ENCODE results near the gene HEXIM1.
A peak's percentile ranks its signal among the peaks of the same experiment; 100 is the strongest.

HEXIM1 gene

GRCh38 chr17:45148183-45149036, at the start of gene HEXIM1:
Gene HEXIM1 (plus strand): TSS chr17:45148475. CDS start chr17:45149191, 716 bp downstream.
- peak; percentile 98 for FAIRE-seq
- DNase-seq (ENCODE audit: insufficient read length, low spot score), result peak; percentile 86

- peak; percentile 91 for DNase-seq (ENCODE audit: insufficient read length, low spot score)
- peak; percentile 52 for FAIRE-seq
Observed at GRCh38 chr17:45098869-45099616, 49.2 kb upstream of the HEXIM1 start.

- no peak for FAIRE-seq
Observed at GRCh38 chr17:45101546-45101882, 46.8 kb upstream of the HEXIM1 start.

DNA sequence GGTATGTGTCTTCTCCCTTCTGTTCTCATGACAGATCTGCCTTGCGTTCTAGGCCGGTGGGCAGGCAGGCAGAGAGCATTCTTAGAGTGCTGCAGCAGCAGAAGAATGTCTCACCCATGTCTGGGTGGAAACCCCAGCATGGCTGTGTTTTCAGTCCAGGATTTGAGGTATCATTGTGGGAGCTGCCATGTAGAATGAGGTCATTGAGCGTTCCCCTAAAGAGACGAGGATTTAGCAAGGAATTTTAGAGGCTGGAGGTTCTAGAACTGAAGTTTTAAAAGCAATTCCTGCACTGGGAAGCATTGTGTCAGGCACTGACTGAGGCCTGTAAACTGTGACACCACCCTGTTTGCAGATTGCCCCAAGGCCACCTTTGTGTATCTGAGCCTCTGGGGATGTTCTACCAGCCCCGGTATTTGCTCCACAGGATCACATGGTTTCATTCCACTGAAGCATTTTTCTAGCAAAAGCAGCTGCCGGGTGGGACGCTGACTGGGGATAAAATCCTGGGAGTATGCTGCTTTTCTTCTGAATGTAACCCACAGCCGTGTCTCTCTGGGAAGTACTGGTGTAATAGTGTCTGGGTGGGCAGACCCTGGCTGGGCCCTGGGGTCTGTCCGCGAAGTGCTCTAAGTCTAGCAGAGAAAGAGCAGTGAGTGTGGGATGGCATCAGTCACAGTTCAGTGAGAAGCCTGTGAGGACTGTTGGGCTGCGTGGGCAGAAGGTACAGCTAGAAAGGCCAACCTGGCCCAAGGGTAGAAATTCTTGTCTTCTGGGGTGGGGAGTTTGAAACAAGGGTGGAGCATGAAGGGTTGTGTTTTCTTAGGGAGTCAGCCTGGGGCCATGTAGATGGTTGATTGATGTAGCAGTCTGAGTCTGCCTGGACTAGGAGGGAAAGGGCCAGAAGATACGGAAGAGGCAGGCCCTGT, 46.1 kb upstream of the HEXIM1 start:
- no peak for FAIRE-seq
- DNase-seq (ENCODE audit: insufficient read length, low spot score), result no peak

More at GRCh38 chr17:45101546-45101882, 46.8 kb upstream of the HEXIM1 start:
- DNase-seq (ENCODE audit: insufficient read length, low spot score), result no peak

- FAIRE-seq (no peak), DNase-seq (ENCODE audit: insufficient read length, low spot score) (no peak)
Observed at GRCh38 chr17:45102856-45103255, 45.4 kb upstream of the HEXIM1 start.

DNA sequence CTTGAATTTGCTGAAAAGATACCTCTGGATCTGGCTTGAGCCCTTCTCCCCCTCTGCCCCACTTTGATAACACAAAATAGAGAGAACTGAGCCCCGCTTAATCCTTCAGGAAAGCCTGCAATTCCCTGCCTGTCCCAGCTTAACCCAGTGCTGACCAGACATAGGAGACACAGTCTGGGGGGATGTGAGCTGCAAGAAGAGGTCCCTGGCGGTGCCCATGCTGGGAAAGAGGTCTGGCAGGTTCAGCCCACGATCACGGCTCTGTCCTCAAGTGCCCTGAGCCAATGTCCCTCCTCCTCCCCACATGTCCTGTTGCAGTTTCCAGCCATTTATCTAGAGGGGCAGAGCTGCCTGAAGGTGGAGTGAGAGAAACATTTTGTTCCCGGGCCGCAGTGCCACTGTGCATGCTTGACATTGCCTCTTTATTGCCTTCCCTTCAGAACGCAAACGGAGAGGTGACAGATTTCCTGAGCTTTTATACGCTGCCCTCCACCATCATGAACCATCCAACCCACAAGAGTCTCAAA, 44.9 kb upstream of the HEXIM1 start:
- no peak for DNase-seq (ENCODE audit: insufficient read length, low spot score)
- no peak for FAIRE-seq

- no peak for FAIRE-seq
- DNase-seq (ENCODE audit: insufficient read length, low spot score), result no peak
Observed at GRCh38 chr17:45104029-45104428, 44.2 kb upstream of the HEXIM1 start.

- no peak for FAIRE-seq
- no peak for DNase-seq (ENCODE audit: insufficient read length, low spot score)
Observed at GRCh38 chr17:45104497-45104896, 43.8 kb upstream of the HEXIM1 start.

- FAIRE-seq (no peak), DNase-seq (ENCODE audit: insufficient read length, low spot score) (no peak)
Observed at GRCh38 chr17:45104907-45105624, 43.2 kb upstream of the HEXIM1 start.

DNA sequence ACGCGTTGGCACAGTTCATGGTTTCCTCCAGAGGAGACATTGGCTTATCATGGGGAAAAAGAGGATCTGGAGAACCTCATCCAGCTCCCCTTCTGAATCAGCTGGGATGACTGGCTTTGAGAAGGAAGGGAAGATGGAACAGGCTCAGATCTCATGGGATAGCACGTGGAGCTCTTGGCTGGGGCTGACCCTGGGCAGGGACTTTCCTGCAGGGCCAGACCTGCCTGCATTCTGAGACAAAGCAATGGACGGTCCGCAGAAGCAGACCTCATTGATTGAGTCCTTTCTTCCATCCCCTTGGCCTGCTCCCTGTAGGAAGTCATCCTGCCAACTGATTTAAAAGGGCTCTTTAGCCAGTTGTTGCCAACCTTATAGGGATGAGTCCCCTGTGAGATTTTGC, 42.2 kb upstream of the HEXIM1 start:
- FAIRE-seq, result no peak
- no peak for DNase-seq (ENCODE audit: insufficient read length, low spot score)

DNA sequence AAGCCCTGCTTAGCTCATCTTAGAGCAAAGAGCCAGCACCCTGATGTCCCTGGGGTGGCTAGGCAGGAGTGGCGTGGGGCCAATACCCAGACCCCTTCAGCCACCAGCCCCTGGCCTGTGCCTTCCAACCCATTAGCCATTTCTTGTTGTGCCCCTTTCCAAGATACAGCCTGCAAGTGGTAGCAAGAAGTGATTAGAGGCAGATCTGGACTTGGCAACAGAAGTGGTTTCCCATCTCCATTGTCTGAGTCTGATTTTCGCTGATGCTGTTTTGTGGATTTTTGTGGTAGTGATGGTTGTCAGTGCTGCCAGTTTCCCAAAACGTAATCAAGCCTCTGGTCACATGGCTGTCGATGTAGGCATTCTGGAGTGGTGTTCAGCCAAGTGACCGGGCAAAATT, 41.7 kb upstream of the HEXIM1 start:
- no peak for DNase-seq (ENCODE audit: insufficient read length, low spot score)
- FAIRE-seq, result no peak

DNA sequence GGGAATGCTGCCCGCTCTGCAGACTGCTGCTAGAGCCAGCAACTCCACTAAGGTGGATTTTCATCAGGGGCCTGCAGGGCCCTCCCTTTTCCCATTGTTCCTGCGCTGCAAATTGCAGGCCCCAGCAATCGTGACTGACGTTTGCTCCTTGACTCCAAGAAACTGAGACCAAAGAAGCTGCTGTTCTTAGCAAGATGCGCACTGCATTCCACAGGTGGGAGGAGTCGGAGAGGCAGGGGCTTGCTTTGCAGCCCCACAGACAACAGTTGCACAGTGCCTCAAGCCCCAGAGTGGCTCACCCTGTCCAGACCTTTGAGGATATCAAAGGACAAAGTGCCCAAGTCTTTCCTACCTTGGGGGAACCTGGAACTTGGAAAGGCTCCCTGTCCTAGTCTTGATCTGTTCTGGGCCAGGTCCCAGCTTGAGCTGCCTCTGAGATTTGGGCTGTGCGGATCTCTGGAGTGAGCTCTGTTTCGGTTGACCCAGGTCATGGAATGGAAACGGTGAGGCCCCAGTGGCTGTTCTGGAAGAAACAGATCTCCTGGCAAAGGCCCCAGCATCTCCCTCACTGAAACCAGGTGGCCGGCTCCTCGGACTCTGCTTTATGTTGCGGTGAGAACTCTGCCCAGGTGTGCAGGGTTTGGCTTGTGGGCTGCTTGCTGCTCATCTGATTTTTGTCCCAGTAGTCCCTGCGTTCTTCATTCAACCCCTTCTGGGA, 40.8 kb upstream of the HEXIM1 start:
- DNase-seq (ENCODE audit: insufficient read length, low spot score), result no peak
- no peak for FAIRE-seq

- no peak for DNase-seq (ENCODE audit: insufficient read length, low spot score)
- no peak for FAIRE-seq
Observed at GRCh38 chr17:45108051-45108450, 40.2 kb upstream of the HEXIM1 start.

DNA sequence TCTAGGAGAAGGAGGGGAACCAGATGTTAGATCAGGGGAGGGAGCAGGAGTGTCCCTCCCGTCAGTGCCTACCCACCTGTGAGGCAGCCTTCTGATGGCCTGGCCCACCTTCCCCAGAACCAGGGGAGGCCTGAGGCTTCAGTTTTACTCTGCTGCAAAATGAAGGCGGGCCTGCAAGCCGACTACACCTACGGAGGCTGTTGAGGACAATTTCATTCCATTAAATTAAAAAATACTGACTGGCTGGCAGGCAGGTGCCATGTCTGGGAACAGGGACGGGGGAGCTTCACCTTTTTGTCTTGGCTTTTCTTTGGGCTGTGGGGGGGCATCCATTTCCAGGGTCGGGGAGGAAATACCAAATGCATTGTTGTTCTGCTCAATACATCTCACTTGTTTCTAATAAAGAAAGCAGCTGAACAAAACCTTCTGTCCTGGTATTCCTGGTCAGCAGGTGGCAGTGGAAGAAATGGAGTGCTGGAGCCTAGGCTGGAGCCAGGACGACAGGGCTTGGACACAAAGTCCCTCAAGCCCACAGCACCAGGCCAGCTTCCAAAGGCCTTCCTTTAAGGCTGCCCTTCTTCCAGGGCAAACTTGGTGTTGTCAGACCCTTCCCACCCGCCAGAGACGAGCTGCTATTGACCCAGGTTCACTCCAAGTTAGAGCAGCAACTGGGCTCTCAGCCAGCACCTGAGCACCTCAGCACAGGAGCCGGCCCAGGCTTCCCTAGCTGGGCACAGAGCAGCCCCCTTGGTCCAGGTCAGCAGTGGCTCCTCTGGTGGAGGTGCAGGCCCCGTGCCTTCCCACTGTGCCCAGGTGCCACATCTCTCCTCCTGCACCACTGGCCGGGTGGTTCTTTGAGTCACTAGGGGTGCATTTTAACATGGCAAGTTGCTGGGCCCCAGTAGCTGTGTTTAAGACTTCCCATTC, 39.4 kb upstream of the HEXIM1 start:
- DNase-seq (ENCODE audit: insufficient read length, low spot score) (no peak), FAIRE-seq (no peak)

DNA sequence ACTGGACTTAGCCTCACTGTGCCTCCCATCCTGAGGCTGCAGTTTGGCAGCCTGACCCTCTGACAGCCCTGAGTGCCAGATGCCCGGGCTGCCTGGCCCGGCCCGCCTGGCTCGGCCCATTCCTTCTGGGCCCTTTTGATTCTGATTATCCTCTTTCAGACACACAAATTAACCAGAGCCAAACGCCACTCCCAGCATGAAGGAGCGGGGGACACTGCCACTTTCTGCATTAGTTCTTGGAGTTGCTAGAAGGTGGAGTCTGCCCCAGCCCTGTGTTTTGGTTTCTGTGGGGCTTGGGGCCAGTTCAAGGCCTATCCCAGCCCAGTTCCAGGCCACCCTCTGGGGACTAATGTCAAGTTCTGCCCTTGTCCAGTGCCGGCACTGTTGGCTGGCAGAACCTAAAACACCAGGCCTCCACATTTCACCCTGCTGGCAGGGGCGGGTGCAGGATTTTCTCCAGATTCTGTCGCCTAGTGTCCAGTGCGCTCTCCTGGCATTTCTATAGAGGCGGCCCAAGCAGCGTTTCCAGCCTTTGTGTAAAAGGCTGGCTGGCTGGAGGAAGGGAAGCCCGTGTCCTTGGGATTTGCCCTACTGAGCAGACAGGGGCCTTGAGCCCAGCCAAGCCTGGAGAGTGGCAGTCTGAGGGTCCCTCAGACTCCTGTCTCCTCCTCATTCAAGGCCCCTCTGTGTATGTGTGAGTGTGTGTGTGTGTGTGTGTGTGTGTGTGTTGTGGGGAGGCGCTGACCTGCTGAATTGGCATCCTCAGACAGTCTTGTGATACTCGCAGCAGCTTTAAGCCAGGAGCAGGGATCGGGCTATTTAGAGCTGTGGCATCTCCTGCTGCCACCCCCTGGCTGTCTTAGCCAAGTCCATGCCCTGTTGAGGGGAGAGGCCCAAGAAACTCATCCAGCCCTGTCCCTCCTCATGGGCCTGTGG, 37.3 kb upstream of the HEXIM1 start:
- DNase-seq (ENCODE audit: insufficient read length, low spot score) (no peak), FAIRE-seq (peak; percentile 21)

GRCh38 chr17:45111850-45112249, 36.4 kb upstream of the HEXIM1 start:
- FAIRE-seq, result no peak
- no peak for DNase-seq (ENCODE audit: insufficient read length, low spot score)
